HCT116 (cell line): ENCODE measurements around the gene TICRR. TPM values are rescaled to one million over a fixed set of nuclear protein-coding genes. Genes with fewer than 3 reads are reported as not detected.

Experiments
- ATAC-seq: fragments of 200-7000 bp; cut with Tn5 transposase; 2 replicates; pipeline ENCODE4 v1.9.1; 2020; ENCODE audit warnings: mild to moderate bottlenecking, moderate library complexity
- BruUV-seq: library from RNA; stranded (reverse); fragments of 400-500 nt; replicated peaks from 2 replicates; lab custom pipeline; 2021; lab: Mats Ljungman, UMichigan
- CTCF ChIA-PET: fragments of 300-600 bp; sonication (Branson Sonifier 250); formaldehyde crosslinking; loops from one replicate; lab custom pipeline; 2021; ENCODE audit warnings: antibody characterized with exemption; lab: Charles Lee
- POLR2A ChIA-PET: fragments of 300-600, 350-600 bp; sonication (Branson Sonifier 250); formaldehyde crosslinking; loops from one replicate; lab custom pipeline; 2021; ENCODE audit warnings: antibody characterized with exemption; lab: Charles Lee
- RAD21 ChIA-PET, 2 experiments: fragments of 300-600 bp; sonication (Branson Sonifier 250); formaldehyde crosslinking; loops; one replicate each; lab custom pipeline; 2023; ENCODE audit warnings: low total read pairs in 2 of 2; ENCODE audit not compliant: uncharacterized antibody in 2 of 2, unreplicated experiment in 2 of 2, low non-redundant PET in 1 of 2; lab: Charles Lee
- DNase-seq: peaks from one replicate; pipeline ENCODE4 v3.0.0-alpha.2; 2010; ENCODE audit warnings: low read depth, low spot score
- H2AFZ ChIP-seq: fragments of 200-600 bp; shearing (Covaris generic), sonication (generic); 2 replicates; pipeline ENCODE4 v1.6.1; 2017; ENCODE audit warnings: low read depth, mixed run types, mixed read lengths, antibody characterized with exemption, low read length; ENCODE audit not compliant: poor library complexity, severe bottlenecking
- H3K27ac ChIP-seq: 2 replicates; pipeline ENCODE4 v1.5.1; 2012; ENCODE audit warnings: low read depth, low read length
- H3K27me3 ChIP-seq: fragments of 200-600 bp; sonication (generic); 2 replicates; pipeline ENCODE4 v1.6.1; 2016; ENCODE audit warnings: mixed run types, low read length, mixed read lengths; ENCODE audit not compliant: insufficient read depth
- H3K36me3 ChIP-seq, 2 experiments: fragments of 200-500 bp in 1 of 2; fragments of 200-600 bp in 1 of 2; sonication (Bioruptor generic) in 1 of 2; sonication (generic) in 1 of 2; 2 replicates each; pipeline versions ENCODE4 v1.5.1 to v1.6.1; 2014 to 2016; ENCODE audit warnings: low read length in 2 of 2, inconsistent platforms in 1 of 2, mixed read lengths in 1 of 2, mixed run types in 1 of 2; ENCODE audit not compliant: insufficient read depth in 2 of 2, control insufficient read depth in 1 of 2
- H3K4me1 ChIP-seq, 2 experiments: fragments of 200-600 bp in 1 of 2; sonication (generic) in 1 of 2; 2 replicates each; pipeline versions ENCODE4 v1.5.1 to v1.6.1; 2012 to 2017; ENCODE audit warnings: low read length in 2 of 2, inconsistent platforms in 1 of 2, mild to moderate bottlenecking in 1 of 2, mixed read lengths in 1 of 2, mixed run types in 1 of 2, moderate library complexity in 1 of 2; ENCODE audit not compliant: insufficient read depth in 2 of 2, control insufficient read depth in 1 of 2
- H3K4me2 ChIP-seq: fragments of 200-600 bp; sonication (generic); 2 replicates; pipeline ENCODE4 v1.6.1; 2017; ENCODE audit warnings: mixed run types, low read length, mixed read lengths
- H3K4me3 ChIP-seq, 2 experiments: fragments of 200-600 bp in 1 of 2; sonication (generic) in 1 of 2; replicated peaks in 1 of 2; 2 replicates each; pipeline ENCODE4 v1.5.1; 2011 to 2016; ENCODE audit warnings: low read length in 2 of 2, control low read depth in 1 of 2, low read depth in 1 of 2, mild to moderate bottlenecking in 1 of 2, mixed read lengths in 1 of 2, mixed run types in 1 of 2
- H3K79me2 ChIP-seq: fragments of 200-600 bp; sonication (generic); 2 replicates; pipeline ENCODE4 v1.6.1; 2017; ENCODE audit warnings: mild to moderate bottlenecking, mixed run types, low read length, moderate library complexity, mixed read lengths; ENCODE audit not compliant: insufficient read depth
- H3K9ac ChIP-seq: fragments of 200-600 bp; sonication (generic); 2 replicates; pipeline ENCODE4 v1.6.1; 2016; ENCODE audit warnings: low read length, mixed read lengths
- H3K9me2 ChIP-seq: fragments of 200-600 bp; sonication (generic), shearing (Covaris generic); 2 replicates; pipeline ENCODE4 v1.6.1; 2017; ENCODE audit warnings: mixed run types, mild to moderate bottlenecking, moderate library complexity; ENCODE audit not compliant: insufficient read depth
- H3K9me3 ChIP-seq, 2 experiments: fragments of 200-500 bp in 1 of 2; fragments of 200-600 bp in 1 of 2; sonication (Bioruptor generic) in 1 of 2; sonication (generic) in 1 of 2; 2 replicates each; pipeline ENCODE4 v1.6.1; 2014 to 2017; ENCODE audit warnings: low read length in 2 of 2, mixed read lengths in 2 of 2, inconsistent platforms in 1 of 2, low read depth in 1 of 2, mild to moderate bottlenecking in 1 of 2, mixed run types in 1 of 2, moderate library complexity in 1 of 2; ENCODE audit not compliant: control insufficient read depth in 1 of 2, insufficient read depth in 1 of 2
- H4K20me1 ChIP-seq: fragments of 200-600 bp; sonication (generic), shearing (Covaris generic); 2 replicates; pipeline ENCODE4 v1.6.1; 2017; ENCODE audit warnings: mixed run types, mild to moderate bottlenecking, moderate library complexity; ENCODE audit not compliant: insufficient read depth
- CEBPB ChIP-seq: IDR thresholded peaks from 2 replicates; pipeline ENCODE4 v1.6.1; 2012; ENCODE audit warnings: low read depth
- EGR1 ChIP-seq: IDR thresholded peaks from 2 replicates; pipeline ENCODE4 v1.6.1; 2012; ENCODE audit warnings: low read depth
- EZH2phosphoT487 ChIP-seq: fragments of 200-600 bp; IDR thresholded peaks from 2 replicates; pipeline ENCODE4 v1.6.1; 2018; ENCODE audit warnings: antibody characterized with exemption, borderline replicate concordance
- MAX ChIP-seq: IDR thresholded peaks from 2 replicates; pipeline ENCODE4 v1.6.1; 2012
- SP1 ChIP-seq: IDR thresholded peaks from 2 replicates; pipeline ENCODE4 v1.6.1; 2012; ENCODE audit warnings: low read depth
- YY1 ChIP-seq: IDR thresholded peaks from 2 replicates; pipeline ENCODE4 v1.6.1; 2011; ENCODE audit warnings: low read length, low read depth, moderate library complexity, mild to moderate bottlenecking; ENCODE audit not compliant: insufficient replicate concordance; ENCODE audit errors: extremely low read depth
- intact Hi-C: fragments of 100-400 bp; cut with micrococcal nuclease; formaldehyde crosslinking; loops from 2 replicates; pipeline ENCODE4 v1.10.0; 2022
- total RNA-seq: library from RNA; stranded (reverse); gene quantifications from one replicate; pipeline ENCODE4 v1.2.1, GENCODE V29; 2021; ENCODE audit not compliant: unreplicated experiment
- TF ChIP-seq, protein P1 (sequence below): IDR thresholded peaks from 2 replicates; pipeline ENCODE4 v1.6.1; 2011; ENCODE audit warnings: mild to moderate bottlenecking, low read length, moderate library complexity; ENCODE audit not compliant: insufficient replicate concordance; ENCODE audit errors: extremely low read depth

TICRR gene
- total RNA-seq, 1 experiment from 2014 or later, result 24.8 TPM

DNA sequence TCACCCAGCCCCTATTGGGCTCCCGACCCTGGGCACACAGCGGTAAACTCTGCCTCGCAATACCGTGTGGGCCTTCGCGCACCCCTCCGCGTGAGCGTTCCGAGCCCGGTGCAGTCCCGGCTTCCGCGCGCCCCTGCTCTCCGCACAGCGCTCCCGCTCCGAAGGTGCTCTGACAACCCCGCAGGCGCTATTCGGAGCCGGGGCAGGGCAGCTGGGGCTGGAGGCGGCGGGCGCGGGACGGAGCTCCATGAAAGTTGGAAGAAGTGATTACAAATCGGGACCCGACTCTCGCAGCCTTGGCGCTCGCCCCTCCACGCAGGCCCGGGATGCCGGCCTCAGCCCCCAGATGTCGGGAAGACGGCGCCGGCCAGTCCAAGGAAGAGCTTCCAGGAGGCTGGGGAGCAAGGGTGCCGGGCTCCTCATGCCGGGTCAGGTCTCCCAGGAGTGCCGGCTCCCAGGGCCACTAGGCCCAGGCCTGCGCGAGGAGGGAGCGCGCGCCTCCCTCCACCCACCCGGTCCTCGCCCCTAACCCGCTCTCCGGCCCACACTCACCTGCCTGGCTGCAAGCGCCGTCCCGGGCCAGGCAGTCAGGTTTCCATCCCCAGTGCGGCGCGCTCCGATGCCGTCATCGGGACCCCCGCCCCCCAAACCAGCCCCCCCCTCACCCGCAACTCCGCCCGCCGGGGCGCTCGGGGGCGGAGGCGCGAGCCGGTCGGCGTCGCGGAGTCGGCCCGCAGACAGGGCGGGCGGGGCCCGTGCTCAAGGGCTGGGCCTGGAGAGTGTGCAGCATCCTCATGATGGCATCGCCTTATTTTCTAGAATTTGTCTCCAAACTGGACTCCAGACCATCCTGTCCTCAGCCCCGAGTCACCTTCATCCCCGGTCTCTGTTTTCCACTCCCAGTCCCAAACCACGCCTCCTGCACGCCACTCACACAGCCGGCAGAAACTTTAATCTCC lies 79.9 kb downstream of the TICRR start, which contains the start of gene KIF7:
TSS of gene KIF7 (minus strand) at position 621 of the 959 bp plus-strand sequence. CDS start 2,537 bp downstream, outside the sequence.
- POLR2A ChIA-PET, result no interaction called here

GRCh38 chr15:89656116-89656815 lies 81.0 kb downstream of the TICRR start:
- RAD21 ChIA-PET, result no interaction called here

More for the DNA sequence above, 79.9 kb downstream of the TICRR start, which contains the start of gene KIF7:
- BruUV-seq, result no TSS peak
- no peak within 1 kb of the TSS for H3K9ac ChIP-seq
- no peak within 1 kb of the TSS for H3K4me2 ChIP-seq
- H4K20me1 ChIP-seq, result no peaks in the 10 kb centered on the region
- H3K9me3 ChIP-seq, result no peaks in the 10 kb centered on the region
- no peaks in the 10 kb centered on the region for H3K9me2 ChIP-seq
- H3K4me3 ChIP-seq, result no peak within 1 kb of the TSS
- H3K27me3 ChIP-seq, result no peaks in the 10 kb centered on the region
- DNase-seq (no peak), ATAC-seq (no peak)
- ChIA-PET CTCF (no interaction called here), RAD21 (no interaction called here)
- TF ChIP-seq MAX (no peak), SP1 (no peak), EGR1 (no peak), CEBPB (no peak)
- no peak within 1 kb of the TSS for H2AFZ ChIP-seq
- no peaks in the 10 kb centered on the region for H3K79me2 ChIP-seq
- H3K36me3 ChIP-seq, result no peaks in the 10 kb centered on the region
- H3K4me1 ChIP-seq, result no peaks in the 10 kb centered on the region
- no peak within 1 kb of the TSS for H3K27ac ChIP-seq
- intact Hi-C loops, result no loop called here

More at GRCh38 chr15:89656116-89656815, 81.0 kb downstream of the TICRR start:
- no peaks in the 10 kb centered on the region for H3K9me2 ChIP-seq
- ATAC-seq (no peak; the same call in 1 of the 2 replicates), DNase-seq (no peak)
- no peaks in the 10 kb centered on the region for H3K9me3 ChIP-seq
- no TSS peak for BruUV-seq
- no peak overlapping the region for H2AFZ ChIP-seq
- ChIA-PET POLR2A (no interaction called here), CTCF (interaction anchor here (1.5 to 2.6 kb wide), 2 partner anchors 9 to 17 kb away, joined by 7 read pairs; no protein-coding TSS in a partner anchor)
- H3K4me3 ChIP-seq, result no peak overlapping the region
- TF ChIP-seq SP1 (no peak), YY1 (no peak), EZH2phosphoT487 (no peak)
- TF ChIP-seq, protein P1, sequence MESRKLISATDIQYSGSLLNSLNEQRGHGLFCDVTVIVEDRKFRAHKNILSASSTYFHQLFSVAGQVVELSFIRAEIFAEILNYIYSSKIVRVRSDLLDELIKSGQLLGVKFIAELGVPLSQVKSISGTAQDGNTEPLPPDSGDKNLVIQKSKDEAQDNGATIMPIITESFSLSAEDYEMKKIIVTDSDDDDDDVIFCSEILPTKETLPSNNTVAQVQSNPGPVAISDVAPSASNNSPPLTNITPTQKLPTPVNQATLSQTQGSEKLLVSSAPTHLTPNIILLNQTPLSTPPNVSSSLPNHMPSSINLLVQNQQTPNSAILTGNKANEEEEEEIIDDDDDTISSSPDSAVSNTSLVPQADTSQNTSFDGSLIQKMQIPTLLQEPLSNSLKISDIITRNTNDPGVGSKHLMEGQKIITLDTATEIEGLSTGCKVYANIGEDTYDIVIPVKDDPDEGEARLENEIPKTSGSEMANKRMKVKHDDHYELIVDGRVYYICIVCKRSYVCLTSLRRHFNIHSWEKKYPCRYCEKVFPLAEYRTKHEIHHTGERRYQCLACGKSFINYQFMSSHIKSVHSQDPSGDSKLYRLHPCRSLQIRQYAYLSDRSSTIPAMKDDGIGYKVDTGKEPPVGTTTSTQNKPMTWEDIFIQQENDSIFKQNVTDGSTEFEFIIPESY, result no peak
- H3K9ac ChIP-seq, result no peak overlapping the region
- intact Hi-C loops, result no loop called here
- H4K20me1 ChIP-seq, result no peaks in the 10 kb centered on the region
- no peaks in the 10 kb centered on the region for H3K4me1 ChIP-seq
- H3K4me2 ChIP-seq, result no peak overlapping the region
- H3K79me2 ChIP-seq, result no peaks in the 10 kb centered on the region
- no peaks in the 10 kb centered on the region for H3K27me3 ChIP-seq
- H3K36me3 ChIP-seq, result no peaks in the 10 kb centered on the region
- no peak overlapping the region for H3K27ac ChIP-seq
